HCT116 (cell line): Measurements from ENCODE around the gene GCN1. TPM values are rescaled to one million over a fixed set of nuclear protein-coding genes. Genes with fewer than 3 reads are reported as not detected.

Source experiments
- ATAC-seq: fragments of 200-7000 bp; cut with Tn5 transposase; 2 replicates; pipeline ENCODE4 v1.9.1; 2020; ENCODE audit warnings: mild to moderate bottlenecking, moderate library complexity
- BruUV-seq: library from RNA; stranded (reverse); fragments of 400-500 nt; replicated peaks from 2 replicates; lab custom pipeline; 2021; lab: Mats Ljungman, UMichigan
- CTCF ChIA-PET: fragments of 300-600 bp; sonication (Branson Sonifier 250); formaldehyde crosslinking; loops from one replicate; lab custom pipeline; 2021; ENCODE audit warnings: antibody characterized with exemption; lab: Charles Lee
- POLR2A ChIA-PET: fragments of 300-600, 350-600 bp; sonication (Branson Sonifier 250); formaldehyde crosslinking; loops from one replicate; lab custom pipeline; 2021; ENCODE audit warnings: antibody characterized with exemption; lab: Charles Lee
- RAD21 ChIA-PET, 2 experiments: fragments of 300-600 bp; sonication (Branson Sonifier 250); formaldehyde crosslinking; loops; one replicate each; lab custom pipeline; 2023; ENCODE audit warnings: low total read pairs in 2 of 2; ENCODE audit not compliant: uncharacterized antibody in 2 of 2, unreplicated experiment in 2 of 2, low non-redundant PET in 1 of 2; lab: Charles Lee
- DNase-seq: peaks from one replicate; pipeline ENCODE4 v3.0.0-alpha.2; 2010; ENCODE audit warnings: low read depth, low spot score
- H2AFZ ChIP-seq: fragments of 200-600 bp; shearing (Covaris generic), sonication (generic); 2 replicates; pipeline ENCODE4 v1.6.1; 2017; ENCODE audit warnings: low read depth, mixed run types, mixed read lengths, antibody characterized with exemption, low read length; ENCODE audit not compliant: poor library complexity, severe bottlenecking
- H3K27ac ChIP-seq: 2 replicates; pipeline ENCODE4 v1.5.1; 2012; ENCODE audit warnings: low read depth, low read length
- H3K27me3 ChIP-seq: fragments of 200-600 bp; sonication (generic); 2 replicates; pipeline ENCODE4 v1.6.1; 2016; ENCODE audit warnings: mixed run types, low read length, mixed read lengths; ENCODE audit not compliant: insufficient read depth
- H3K36me3 ChIP-seq, 2 experiments: fragments of 200-500 bp in 1 of 2; fragments of 200-600 bp in 1 of 2; sonication (Bioruptor generic) in 1 of 2; sonication (generic) in 1 of 2; 2 replicates each; pipeline versions ENCODE4 v1.5.1 to v1.6.1; 2014 to 2016; ENCODE audit warnings: low read length in 2 of 2, inconsistent platforms in 1 of 2, mixed read lengths in 1 of 2, mixed run types in 1 of 2; ENCODE audit not compliant: insufficient read depth in 2 of 2, control insufficient read depth in 1 of 2
- H3K4me1 ChIP-seq, 2 experiments: fragments of 200-600 bp in 1 of 2; sonication (generic) in 1 of 2; 2 replicates each; pipeline versions ENCODE4 v1.5.1 to v1.6.1; 2012 to 2017; ENCODE audit warnings: low read length in 2 of 2, inconsistent platforms in 1 of 2, mild to moderate bottlenecking in 1 of 2, mixed read lengths in 1 of 2, mixed run types in 1 of 2, moderate library complexity in 1 of 2; ENCODE audit not compliant: insufficient read depth in 2 of 2, control insufficient read depth in 1 of 2
- H3K4me2 ChIP-seq: fragments of 200-600 bp; sonication (generic); 2 replicates; pipeline ENCODE4 v1.6.1; 2017; ENCODE audit warnings: mixed run types, low read length, mixed read lengths
- H3K4me3 ChIP-seq, 2 experiments: fragments of 200-600 bp in 1 of 2; sonication (generic) in 1 of 2; replicated peaks in 1 of 2; 2 replicates each; pipeline ENCODE4 v1.5.1; 2011 to 2016; ENCODE audit warnings: low read length in 2 of 2, control low read depth in 1 of 2, low read depth in 1 of 2, mild to moderate bottlenecking in 1 of 2, mixed read lengths in 1 of 2, mixed run types in 1 of 2
- H3K79me2 ChIP-seq: fragments of 200-600 bp; sonication (generic); 2 replicates; pipeline ENCODE4 v1.6.1; 2017; ENCODE audit warnings: mild to moderate bottlenecking, mixed run types, low read length, moderate library complexity, mixed read lengths; ENCODE audit not compliant: insufficient read depth
- H3K9ac ChIP-seq: fragments of 200-600 bp; sonication (generic); 2 replicates; pipeline ENCODE4 v1.6.1; 2016; ENCODE audit warnings: low read length, mixed read lengths
- H3K9me2 ChIP-seq: fragments of 200-600 bp; sonication (generic), shearing (Covaris generic); 2 replicates; pipeline ENCODE4 v1.6.1; 2017; ENCODE audit warnings: mixed run types, mild to moderate bottlenecking, moderate library complexity; ENCODE audit not compliant: insufficient read depth
- H3K9me3 ChIP-seq, 2 experiments: fragments of 200-500 bp in 1 of 2; fragments of 200-600 bp in 1 of 2; sonication (Bioruptor generic) in 1 of 2; sonication (generic) in 1 of 2; 2 replicates each; pipeline ENCODE4 v1.6.1; 2014 to 2017; ENCODE audit warnings: low read length in 2 of 2, mixed read lengths in 2 of 2, inconsistent platforms in 1 of 2, low read depth in 1 of 2, mild to moderate bottlenecking in 1 of 2, mixed run types in 1 of 2, moderate library complexity in 1 of 2; ENCODE audit not compliant: control insufficient read depth in 1 of 2, insufficient read depth in 1 of 2
- H4K20me1 ChIP-seq: fragments of 200-600 bp; sonication (generic), shearing (Covaris generic); 2 replicates; pipeline ENCODE4 v1.6.1; 2017; ENCODE audit warnings: mixed run types, mild to moderate bottlenecking, moderate library complexity; ENCODE audit not compliant: insufficient read depth
- CBX3 ChIP-seq: IDR thresholded peaks from 2 replicates; pipeline ENCODE4 v1.6.1; 2012; ENCODE audit warnings: low read depth
- CEBPB ChIP-seq: IDR thresholded peaks from 2 replicates; pipeline ENCODE4 v1.6.1; 2012; ENCODE audit warnings: low read depth
- CTCF ChIP-seq, 3 experiments: fragments of 200-600 bp in 1 of 3; sonication (generic) in 1 of 3; IDR thresholded peaks in 2 of 3; conservative IDR thresholded peaks in 1 of 3; 2 replicates each; pipeline ENCODE4 v1.5.1; 2012 to 2017; ENCODE audit warnings: low read depth in 2 of 3, low read length in 2 of 3, antibody characterized with exemption in 1 of 3, borderline replicate concordance in 1 of 3, control low read depth in 1 of 3, mild to moderate bottlenecking in 1 of 3, mixed read lengths in 1 of 3, mixed run types in 1 of 3, moderate library complexity in 1 of 3; ENCODE audit not compliant: insufficient read depth in 1 of 3
- EGR1 ChIP-seq: IDR thresholded peaks from 2 replicates; pipeline ENCODE4 v1.6.1; 2012; ENCODE audit warnings: low read depth
- ELF1 ChIP-seq: IDR thresholded peaks from 2 replicates; pipeline ENCODE4 v1.6.1; 2012; ENCODE audit warnings: low read depth, borderline replicate concordance
- EZH2phosphoT487 ChIP-seq: fragments of 200-600 bp; IDR thresholded peaks from 2 replicates; pipeline ENCODE4 v1.6.1; 2018; ENCODE audit warnings: antibody characterized with exemption, borderline replicate concordance
- FOSL1 ChIP-seq: IDR thresholded peaks from 2 replicates; pipeline ENCODE4 v1.6.1; 2012; ENCODE audit warnings: low read depth
- JUND ChIP-seq: IDR thresholded peaks from 2 replicates; pipeline ENCODE4 v1.6.1; 2012
- MAX ChIP-seq: IDR thresholded peaks from 2 replicates; pipeline ENCODE4 v1.6.1; 2012
- POLR2A ChIP-seq: IDR thresholded peaks from 2 replicates; pipeline ENCODE4 v1.7.0; 2011; ENCODE audit warnings: borderline replicate concordance; ENCODE audit not compliant: insufficient read depth, insufficient read length; ENCODE audit errors: extremely low read depth
- POLR2AphosphoS5 ChIP-seq: IDR thresholded peaks from 2 replicates; pipeline ENCODE4 v1.6.1; 2011; ENCODE audit warnings: mild to moderate bottlenecking, low read depth, low read length, moderate library complexity
- RAD21 ChIP-seq: IDR thresholded peaks from 2 replicates; pipeline ENCODE4 v1.6.1; 2012; ENCODE audit warnings: low read depth, mild to moderate bottlenecking
- REST ChIP-seq: IDR thresholded peaks from 2 replicates; pipeline ENCODE4 v1.6.1; 2012; ENCODE audit warnings: low read depth
- SIN3A ChIP-seq: IDR thresholded peaks from 2 replicates; pipeline ENCODE4 v1.6.1; 2012; ENCODE audit warnings: low read depth
- SP1 ChIP-seq: IDR thresholded peaks from 2 replicates; pipeline ENCODE4 v1.6.1; 2012; ENCODE audit warnings: low read depth
- SRF ChIP-seq: IDR thresholded peaks from 2 replicates; pipeline ENCODE4 v1.6.1; 2012; ENCODE audit warnings: low read depth
- TCF7L2 ChIP-seq: IDR thresholded peaks from 2 replicates; pipeline ENCODE4 v1.7.0; 2011; ENCODE audit warnings: borderline replicate concordance, inconsistent platforms; ENCODE audit not compliant: insufficient read depth, insufficient read length; ENCODE audit errors: extremely low read depth
- YY1 ChIP-seq: IDR thresholded peaks from 2 replicates; pipeline ENCODE4 v1.6.1; 2011; ENCODE audit warnings: low read length, low read depth, moderate library complexity, mild to moderate bottlenecking; ENCODE audit not compliant: insufficient replicate concordance; ENCODE audit errors: extremely low read depth
- ZFX ChIP-seq: fragments of 450-650 bp; IDR thresholded peaks from 2 replicates; pipeline ENCODE4 v1.6.1; 2017
- ZNF274 ChIP-seq: fragments of 200-500 bp; sonication (Bioruptor generic); IDR thresholded peaks from 2 replicates; pipeline ENCODE4 v1.6.1; 2014; ENCODE audit warnings: mild to moderate bottlenecking, low read depth, low read length, inconsistent platforms
- intact Hi-C: fragments of 100-400 bp; cut with micrococcal nuclease; formaldehyde crosslinking; loops from 2 replicates; pipeline ENCODE4 v1.10.0; 2022
- total RNA-seq: library from RNA; stranded (reverse); gene quantifications from one replicate; pipeline ENCODE4 v1.2.1, GENCODE V29; 2021; ENCODE audit not compliant: unreplicated experiment

Gene GCN1
- total RNA-seq, 1 experiment from 2014 or later, result 184 TPM

DNA sequence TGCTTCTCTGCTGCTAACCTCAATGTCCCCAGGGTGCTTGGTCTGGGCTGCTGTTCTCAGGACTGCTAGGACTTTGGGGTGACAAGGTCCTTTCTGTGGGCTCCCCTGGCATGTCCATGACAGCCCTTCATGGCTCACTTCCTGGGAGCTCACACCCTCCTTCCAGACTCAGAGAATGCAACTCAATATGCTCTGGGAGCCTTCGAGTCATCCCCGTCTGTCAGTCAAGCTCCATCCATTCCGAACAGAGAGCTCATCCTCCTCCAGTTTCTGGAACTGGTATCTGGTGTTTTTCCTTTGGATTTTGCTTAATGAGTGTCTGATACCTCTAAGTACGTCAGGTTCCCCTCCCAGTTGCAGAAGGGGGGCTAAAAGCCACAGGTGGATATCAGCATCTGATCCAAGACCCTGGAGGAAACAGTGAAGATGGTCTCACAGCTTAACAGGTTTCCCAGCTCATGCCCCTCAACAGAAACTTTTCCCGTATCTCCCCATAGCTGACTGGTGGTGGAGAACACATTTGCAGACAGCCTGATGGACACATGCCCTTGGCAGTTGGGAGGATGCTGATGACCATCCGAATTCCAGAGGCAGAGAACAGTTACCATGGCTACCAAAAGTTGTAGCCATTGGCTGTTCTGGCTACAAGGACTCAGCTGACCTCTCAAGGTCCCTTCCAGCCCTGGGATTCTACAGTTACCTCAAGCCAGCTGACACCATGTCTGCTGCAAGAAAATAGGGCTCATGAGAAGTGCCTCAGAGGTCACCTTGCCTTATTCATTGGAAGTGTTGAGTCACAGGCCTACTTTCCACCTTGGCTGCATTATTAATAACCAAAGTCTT is 68.5 kb downstream of the GCN1 start:
- Histone ChIP-seq H3K9me3 (no peaks in the 10 kb centered on the region), H3K4me1 (no peaks in the 10 kb centered on the region), H4K20me1 (no peaks in the 10 kb centered on the region; the same call in 1 of the 2 replicates), H3K9me2 (no peaks in the 10 kb centered on the region), H2AFZ (no peak overlapping the region), H3K4me2 (no peak overlapping the region), H3K36me3 (peaks cover 30 to 39% of the 10 kb centered on the region in 2 experiments), H3K4me3 (no peak overlapping the region), H3K27ac (no peak overlapping the region), H3K79me2 (no peaks in the 10 kb centered on the region), H3K9ac (no peak overlapping the region), H3K27me3 (no peaks in the 10 kb centered on the region)
- TF ChIP-seq SIN3A (no peak), TCF7L2 (no peak), CTCF (IDR thresholded peaks at IDR 0.05 in 2 of 3, conservative IDR thresholded peaks at IDR 0.05 in 1 of 3; ENCODE audit: borderline replicate concordance in 1 of 3, insufficient read depth in 1 of 3, low read depth in 2 of 3, low read length in 2 of 3) (no peak), EGR1 (no peak), JUND (no peak), MAX (no peak), SP1 (no peak), RAD21 (no peak), ZFX (no peak), REST (no peak), CBX3 (no peak), ELF1 (no peak), POLR2AphosphoS5 (no peak; the same call in 1 of the 2 replicates), SRF (no peak), FOSL1 (no peak), CEBPB (no peak), EZH2phosphoT487 (no peak), YY1 (no peak), ZNF274 (no peak), POLR2A (no peak)
- ChIA-PET RAD21 (no interaction called here), CTCF (interaction anchor here (1.4 kb wide), 1 partner anchor 39 kb away, joined by 3 read pairs; no protein-coding TSS in a partner anchor), POLR2A (interaction anchor here (1.2 kb wide), 1 partner anchor 9 kb away, joined by 6 read pairs; the partner anchor contains the start of gene RAB35)
- no TSS peak for BruUV-seq
- intact Hi-C loops, result no loop called here
- ATAC-seq, result peak; percentile 15; the same call in 1 of the 2 replicates
- no peak for DNase-seq
